RWPE1 (cell line): ENCODE data around the gene RWDD1.

Experiments used
- CTCF ChIA-PET: fragments of 350-600 bp; sonication (Branson Sonifier 250); formaldehyde crosslinking; extraction: SDS; loops from one replicate; lab custom pipeline; 2021; lab: Yijun Ruan, JAX
- POLR2A ChIA-PET: fragments of 400-600 bp; formaldehyde crosslinking; extraction: SDS; loops from one replicate; lab custom pipeline; 2020; ENCODE audit warnings: antibody characterized with exemption; ENCODE audit not compliant: low non-redundant PET; lab: Yijun Ruan, JAX
- DNase-seq: peaks from one replicate; pipeline ENCODE4 v3.0.0; 2012; ENCODE audit warnings: low spot score
- H3K27ac ChIP-seq: fragments of 450-650 bp; 2 replicates; pipeline ENCODE4 v1.5.1; 2017
- CTCF ChIP-seq: fragments of 450-650 bp; conservative IDR thresholded peaks from 2 replicates; pipeline ENCODE4 v1.5.1; 2017; ENCODE audit warnings: low read depth, mild to moderate bottlenecking

The RWDD1 gene

GRCh38 chr6:116530436-116530835 lies 40.9 kb upstream of the RWDD1 start:
- no peak overlapping the region for H3K27ac ChIP-seq
- TF ChIP-seq CTCF, result no peak
- no peak for DNase-seq
- POLR2A ChIA-PET, result no interaction called here
- CTCF ChIA-PET, result no interaction called here

- ChIA-PET POLR2A (no interaction called here), CTCF (interaction anchor here (0.6 to 4.0 kb wide), 2 partner anchors 30 to 263 kb away, joined by 3 to 13 read pairs; no protein-coding TSS in a partner anchor)
- peak; percentile 64 for TF ChIP-seq CTCF
- peak; percentile 57 for DNase-seq
- no peak overlapping the region for H3K27ac ChIP-seq
These were observed 39.4 kb upstream of the RWDD1 start for GRCh38 chr6:116531675-116532570.

GRCh38 chr6:116533233-116533957 lies 37.9 kb upstream of the RWDD1 start:
- ChIA-PET POLR2A (no interaction called here), CTCF (interaction anchor here (0.6 to 4.0 kb wide), 4 partner anchors 22 to 265 kb away, joined by 3 to 14 read pairs (median 8); partner anchors contain the start of gene CALHM6)
- no peak overlapping the region for H3K27ac ChIP-seq
- no peak for DNase-seq
- TF ChIP-seq CTCF, result no peak

- POLR2A ChIA-PET, result no interaction called here
- TF ChIP-seq CTCF, result no peak
These were observed 36.2 kb upstream of the RWDD1 start for GRCh38 chr6:116535109-116535508.

GRCh38 chr6:116536216-116536621 lies 35.1 kb upstream of the RWDD1 start:
- DNase-seq, result peak; percentile 40
- POLR2A ChIA-PET, result no interaction called here
- CTCF ChIA-PET, result no interaction called here
- H3K27ac ChIP-seq, result no peak overlapping the region
- TF ChIP-seq CTCF, result peak; percentile 78

More at GRCh38 chr6:116535109-116535508, 36.2 kb upstream of the RWDD1 start:
- H3K27ac ChIP-seq, result no peak overlapping the region
- DNase-seq, result no peak
- CTCF ChIA-PET, result interaction anchor here (0.6 to 4.0 kb wide), 6 partner anchors 13 to 267 kb away, joined by 3 to 14 read pairs (median 4); no protein-coding TSS in a partner anchor

- DNase-seq, result peak; percentile 18
- ChIA-PET POLR2A (no interaction called here), CTCF (interaction anchor here (0.7 to 1.0 kb wide), 2 partner anchors 9 to 274 kb away, joined by 3 read pairs; no protein-coding TSS in a partner anchor)
- TF ChIP-seq CTCF, result no peak
- H3K27ac ChIP-seq, result no peak overlapping the region
These were observed 28.9 kb upstream of the RWDD1 start for GRCh38 chr6:116542426-116542825.
